H1 (cell line): ENCODE measurements around the gene RHBG. TPM values are rescaled to one million over a fixed set of nuclear protein-coding genes. Genes with fewer than 3 reads are reported as not detected.

ENCODE experiments used
- HDAC2 ChIP-seq, 2 experiments: fragments of 300-600 bp in 1 of 2; sonication (generic) in 1 of 2; IDR thresholded peaks; 2 replicates each; pipeline ENCODE4 v1.6.1; 2011 to 2012; ENCODE audit warnings: low read depth in 2 of 2, low read length in 2 of 2, mild to moderate bottlenecking in 2 of 2, moderate library complexity in 2 of 2, borderline replicate concordance in 1 of 2, inconsistent platforms in 1 of 2
- KDM4A ChIP-seq: IDR thresholded peaks from one replicate; pipeline ENCODE4 v1.7.1; 2012; ENCODE audit warnings: low read depth, mild to moderate bottlenecking, moderate library complexity, low read length, inconsistent platforms; ENCODE audit not compliant: severe bottlenecking
- NANOG ChIP-seq: IDR thresholded peaks from 2 replicates; pipeline ENCODE4 v1.6.1; 2011; ENCODE audit warnings: low read length, low read depth, mild to moderate bottlenecking, inconsistent platforms; ENCODE audit not compliant: insufficient read depth, poor library complexity, severe bottlenecking
- microRNA counts: library from miRNA; unstranded; fragments of <30 nt; microRNA quantifications from one replicate; lab custom pipeline; 2015
- microRNA-seq, 2 experiments: library from miRNA; unstranded; fragments of <30 nt; microRNA quantifications; one replicate each; pipeline versions ENCODE4 to v1.2.0, GENCODE V29; 2016 to 2020; ENCODE audit warnings: borderline microRNAs expressed in 2 of 2, borderline number of aligned reads in 2 of 2, borderline replicate concordance in 1 of 2
- polyA plus RNA-seq, 7 experiments: library from polyadenylated mRNA; depleted of rRNA in 3 of 7; stranded (reverse) in 5 of 7; unstranded in 2 of 7; fragments of >200 nt in 5 of 7; fragments of 200-250 nt in 2 of 7; gene quantifications; 1 replicate in 5 of 7; 2 replicates in 1 of 7; 4 replicates in 1 of 7; pipeline versions ENCODE4 v1.2.1 to v1.2.3, GENCODE V29; 2011 to 2013; ENCODE audit warnings: missing spikeins in 2 of 7, mixed read lengths in 2 of 7
- small RNA-seq: library from polyadenylated mRNA; stranded (forward); fragments of <200 nt; extraction: miRNeasy Mini kit (QIAGEN cat#:217004); gene quantifications from one replicate; pipeline ENCODE3, GENCODE V24; 2013; ENCODE audit not compliant: insufficient read depth
- total RNA-seq: library from RNA; stranded (reverse); fragmentation: NEBNext Ultra II Directional; extraction: Animal tissue kit (Norgen Biotek cat#: 25700); gene quantifications from 2 replicates; pipeline ENCODE4 v1.2.1, GENCODE V29; 2021

The RHBG gene
- total and polyA plus RNA-seq, 2 of the 8 experiments (the other 6 are each of a cell fraction or from before 2014, with no cell fraction given), result 2.6 to 2.7 TPM

- TF ChIP-seq NANOG, result no peak
- no peak for TF ChIP-seq HDAC2 (IDR thresholded peaks at IDR 0.05; ENCODE audit: borderline replicate concordance in 1 of 2, low read depth in 2 of 2, low read length in 2 of 2)
- no peak for TF ChIP-seq KDM4A
Measured at GRCh38 chr1:156433602-156434001, 64.6 kb downstream of the RHBG start (continued).

MicroRNAs within 50 kb of the gene (microRNA counts, 767-probe panel; counts per million panel counts)
- 879 counts per million, percentile 95 among the panel's probes with 10 or more counts for microRNA hsa-miR-9-5p (lab: Ali Mortazavi, UCI)

Small RNA genes lying within 50 kb of the gene (microRNA-seq; reads per million reads assigned to microRNA genes)
- gene MIR9-1, result 0 reads per million in 2 experiments

Small RNA genes lying within 50 kb of the gene (small RNA-seq; reads per million reads assigned to genes)
- gene MIR9-1, result not detected

Other genes starting within 250 kb of the RHBG start
- 5.9 and 7.3 TPM in 2 replicates for gene SEMA4A, start 215.6 kb upstream of the RHBG start, total RNA-seq
- gene SEMA4A, start 215.6 kb upstream of the RHBG start, polyA plus RNA-seq (2011; rRNA removed), result 10.6 and 12.0 TPM in 2 replicates
- 23.4 and 31.4 TPM in 2 replicates for gene SLC25A44, start 175.1 kb upstream of the RHBG start, total RNA-seq
- 27.0 and 32.1 TPM in 2 replicates for gene SLC25A44, start 175.1 kb upstream of the RHBG start, polyA plus RNA-seq (2011; rRNA removed)
- 113 and 116 TPM in 2 replicates for gene PMF1, start 156.2 kb upstream of the RHBG start, total RNA-seq
- 296 and 337 TPM in 2 replicates for gene PMF1, start 156.2 kb upstream of the RHBG start, polyA plus RNA-seq (2011; rRNA removed)
- 0.78 and 1.2 TPM in 2 replicates for gene BGLAP, start 127.0 kb upstream of the RHBG start, total RNA-seq
- 1.5 and 3.2 TPM in 2 replicates for gene BGLAP, start 127.0 kb upstream of the RHBG start, polyA plus RNA-seq (2011; rRNA removed)
- gene PAQR6, start 121.2 kb upstream of the RHBG start, total RNA-seq, result 7.1 and 7.2 TPM in 2 replicates
- gene PAQR6, start 121.2 kb upstream of the RHBG start, polyA plus RNA-seq (2011; rRNA removed), result 11.3 and 20.2 TPM in 2 replicates
- gene SMG5, start 86.4 kb upstream of the RHBG start, total RNA-seq, result 94.7 and 98.0 TPM in 2 replicates
- 32.7 and 45.2 TPM in 2 replicates for gene SMG5, start 86.4 kb upstream of the RHBG start, polyA plus RNA-seq (2011; rRNA removed)
- gene TMEM79, start 84.9 kb upstream of the RHBG start, total RNA-seq, result 1.7 and 2.1 TPM in 2 replicates
- 2.3 and 3.9 TPM in 2 replicates for gene TMEM79, start 84.9 kb upstream of the RHBG start, polyA plus RNA-seq (2011; rRNA removed)
- gene GLMP, start 73.5 kb upstream of the RHBG start, total RNA-seq, result 47.6 and 48.1 TPM in 2 replicates
- 59.5 and 69.3 TPM in 2 replicates for gene GLMP, start 73.5 kb upstream of the RHBG start, polyA plus RNA-seq (2011; rRNA removed)
- not detected in 2 replicates for gene VHLL, start 69.9 kb upstream of the RHBG start, total RNA-seq
- gene VHLL, start 69.9 kb upstream of the RHBG start, polyA plus RNA-seq (2011; rRNA removed), result not detected in 2 replicates
- 471 and 480 TPM in 2 replicates for gene CCT3, start 30.9 kb upstream of the RHBG start, total RNA-seq
- gene CCT3, start 30.9 kb upstream of the RHBG start, polyA plus RNA-seq (2011; rRNA removed), result 321 and 431 TPM in 2 replicates
- 1.0 and 2.1 TPM in 2 replicates for gene TSACC, start 30.7 kb upstream of the RHBG start, total RNA-seq
- gene TSACC, start 30.7 kb upstream of the RHBG start, polyA plus RNA-seq (2011; rRNA removed), result 3.3 and 5.0 TPM in 2 replicates
- 17.3 and 19.5 TPM in 2 replicates for gene MEF2D, start 131.6 kb downstream of the RHBG start, total RNA-seq
- gene MEF2D, start 131.6 kb downstream of the RHBG start, polyA plus RNA-seq (2011; rRNA removed), result 20.3 and 44.4 TPM in 2 replicates
- gene IQGAP3, start 203.4 kb downstream of the RHBG start, total RNA-seq, result 20.9 and 22.3 TPM in 2 replicates
- gene IQGAP3, start 203.4 kb downstream of the RHBG start, polyA plus RNA-seq (2011; rRNA removed), result 14.6 and 18.2 TPM in 2 replicates
- gene TTC24, start 210.5 kb downstream of the RHBG start, total RNA-seq, result not detected in 2 replicates
- 0.08 TPM in 1 of 2 replicates, not detected in the other for gene TTC24, start 210.5 kb downstream of the RHBG start, polyA plus RNA-seq (2011; rRNA removed)
- gene NAXE, start 222.6 kb downstream of the RHBG start, total RNA-seq, result 73.1 and 75.4 TPM in 2 replicates
- gene NAXE, start 222.6 kb downstream of the RHBG start, polyA plus RNA-seq (2011; rRNA removed), result 74.3 and 99.5 TPM in 2 replicates
- gene GPATCH4, start 232.3 kb downstream of the RHBG start, total RNA-seq, result 47.9 and 48.5 TPM in 2 replicates
- gene GPATCH4, start 232.3 kb downstream of the RHBG start, polyA plus RNA-seq (2011; rRNA removed), result 19.3 and 20.5 TPM in 2 replicates